ENCODE data around the gene CORO7.

DNA sequence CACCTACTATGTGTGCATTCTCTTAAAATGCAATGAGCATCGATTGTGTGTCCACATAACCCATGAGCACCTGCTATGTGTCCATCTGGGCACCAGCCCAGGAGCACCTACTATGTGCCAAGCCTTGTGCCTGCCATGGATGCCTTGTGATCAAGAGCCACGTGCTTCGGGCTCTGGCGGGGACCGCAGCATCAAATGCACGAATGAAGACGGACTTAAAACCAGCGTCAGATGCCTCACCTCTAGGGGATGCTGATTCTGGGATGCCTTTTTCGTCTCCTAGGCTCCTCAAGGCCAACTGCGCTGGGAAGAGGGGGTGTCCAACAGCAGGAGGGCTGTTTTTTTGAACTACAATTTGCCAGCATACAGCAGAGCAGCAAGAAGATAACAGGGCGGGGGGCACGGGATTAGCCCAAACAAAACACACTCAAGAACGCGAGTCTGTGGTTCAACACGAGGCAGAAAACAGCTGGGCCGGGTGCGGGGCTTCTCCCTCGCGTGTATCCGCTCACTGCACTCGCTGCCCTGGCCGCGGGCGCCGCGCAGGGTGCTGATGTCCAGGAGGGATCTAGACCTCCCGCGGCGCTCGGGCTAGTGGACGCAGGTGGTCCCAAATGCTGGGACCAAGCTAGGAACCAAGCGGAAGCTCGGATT is 101.7 kb downstream of the CORO7 start:
- TF ChIP-seq, protein P1, sequence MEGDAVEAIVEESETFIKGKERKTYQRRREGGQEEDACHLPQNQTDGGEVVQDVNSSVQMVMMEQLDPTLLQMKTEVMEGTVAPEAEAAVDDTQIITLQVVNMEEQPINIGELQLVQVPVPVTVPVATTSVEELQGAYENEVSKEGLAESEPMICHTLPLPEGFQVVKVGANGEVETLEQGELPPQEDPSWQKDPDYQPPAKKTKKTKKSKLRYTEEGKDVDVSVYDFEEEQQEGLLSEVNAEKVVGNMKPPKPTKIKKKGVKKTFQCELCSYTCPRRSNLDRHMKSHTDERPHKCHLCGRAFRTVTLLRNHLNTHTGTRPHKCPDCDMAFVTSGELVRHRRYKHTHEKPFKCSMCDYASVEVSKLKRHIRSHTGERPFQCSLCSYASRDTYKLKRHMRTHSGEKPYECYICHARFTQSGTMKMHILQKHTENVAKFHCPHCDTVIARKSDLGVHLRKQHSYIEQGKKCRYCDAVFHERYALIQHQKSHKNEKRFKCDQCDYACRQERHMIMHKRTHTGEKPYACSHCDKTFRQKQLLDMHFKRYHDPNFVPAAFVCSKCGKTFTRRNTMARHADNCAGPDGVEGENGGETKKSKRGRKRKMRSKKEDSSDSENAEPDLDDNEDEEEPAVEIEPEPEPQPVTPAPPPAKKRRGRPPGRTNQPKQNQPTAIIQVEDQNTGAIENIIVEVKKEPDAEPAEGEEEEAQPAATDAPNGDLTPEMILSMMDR (IDR thresholded peaks at IDR 0.05) = no peak
- no peak for TF ChIP-seq POLR2A (IDR thresholded peaks at IDR 0.05)
